Measurements from ENCODE around the gene PRKCE. TPM values are rescaled to one million over a fixed set of nuclear protein-coding genes. Genes with fewer than 3 reads are reported as not detected.

Gene PRKCE
- total and polyA plus RNA-seq, 11 donors = 4.1 to 22.3 (median 16.2) TPM

DNA sequence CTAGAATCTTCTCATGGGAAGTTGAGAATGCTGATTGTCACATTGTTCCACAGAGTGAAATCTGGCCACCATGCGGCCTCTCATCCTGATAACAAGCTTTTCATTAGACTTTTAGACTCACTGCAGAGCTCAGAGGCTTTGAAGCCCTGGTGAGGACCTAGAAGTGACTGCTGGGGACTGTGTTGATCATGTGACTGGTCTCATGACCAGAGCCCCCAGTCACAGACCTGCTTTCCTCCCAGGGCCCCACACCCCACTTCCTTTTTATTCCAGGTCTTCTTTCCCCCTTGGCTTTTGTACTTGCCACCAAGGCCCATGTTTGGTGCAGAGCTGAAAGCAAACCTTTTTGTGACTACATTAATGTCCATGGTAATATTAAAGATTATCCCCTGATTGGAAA, 45.2 kb downstream of the PRKCE start:
- intact Hi-C loops (cut with DNase I) = no loop called here
- Histone ChIP-seq H3K4me1 (peaks cover 0 to 52% (median 30%) of the 10 kb centered on the region in 12 donors), H3K9me3 (no peaks in the 10 kb centered on the region), H3K36me3 (no peaks in the 10 kb centered on the region), H3K27me3 (no peaks in the 10 kb centered on the region), H3K4me3 (no peak overlapping the region), H3K27ac (no peak overlapping the region)
- TF ChIP-seq POLR2A (IDR thresholded peaks at IDR 0.05) = no peak
- TF ChIP-seq, protein P1, sequence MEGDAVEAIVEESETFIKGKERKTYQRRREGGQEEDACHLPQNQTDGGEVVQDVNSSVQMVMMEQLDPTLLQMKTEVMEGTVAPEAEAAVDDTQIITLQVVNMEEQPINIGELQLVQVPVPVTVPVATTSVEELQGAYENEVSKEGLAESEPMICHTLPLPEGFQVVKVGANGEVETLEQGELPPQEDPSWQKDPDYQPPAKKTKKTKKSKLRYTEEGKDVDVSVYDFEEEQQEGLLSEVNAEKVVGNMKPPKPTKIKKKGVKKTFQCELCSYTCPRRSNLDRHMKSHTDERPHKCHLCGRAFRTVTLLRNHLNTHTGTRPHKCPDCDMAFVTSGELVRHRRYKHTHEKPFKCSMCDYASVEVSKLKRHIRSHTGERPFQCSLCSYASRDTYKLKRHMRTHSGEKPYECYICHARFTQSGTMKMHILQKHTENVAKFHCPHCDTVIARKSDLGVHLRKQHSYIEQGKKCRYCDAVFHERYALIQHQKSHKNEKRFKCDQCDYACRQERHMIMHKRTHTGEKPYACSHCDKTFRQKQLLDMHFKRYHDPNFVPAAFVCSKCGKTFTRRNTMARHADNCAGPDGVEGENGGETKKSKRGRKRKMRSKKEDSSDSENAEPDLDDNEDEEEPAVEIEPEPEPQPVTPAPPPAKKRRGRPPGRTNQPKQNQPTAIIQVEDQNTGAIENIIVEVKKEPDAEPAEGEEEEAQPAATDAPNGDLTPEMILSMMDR (IDR thresholded peaks at IDR 0.05) = no peak
- ATAC-seq = no peak
- 38 to 94% (median 88%) methylated on average over 1 of the region's 1 CpG for WGBS, 4 donors
- DNase-seq = no peak

DNA sequence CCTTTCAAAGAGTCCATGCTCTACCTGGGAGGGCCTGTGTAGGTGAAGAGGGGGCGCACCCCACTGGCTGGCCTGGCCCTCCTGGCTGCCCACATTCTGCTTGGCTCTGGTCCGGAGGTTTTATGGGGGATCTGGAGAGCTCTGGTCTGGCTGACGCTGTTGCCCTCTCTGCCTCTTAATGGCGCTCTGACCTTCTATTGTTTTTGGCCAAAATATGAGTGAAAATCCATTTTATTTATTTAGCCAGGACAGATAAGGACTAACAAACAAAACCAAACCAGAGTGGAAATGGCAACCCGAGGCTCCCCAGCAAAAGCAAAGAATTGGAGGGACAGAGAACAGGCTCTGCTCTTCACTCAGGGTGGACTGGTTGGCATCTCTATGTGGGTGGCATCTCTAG, 45.7 kb downstream of the PRKCE start:
- Histone ChIP-seq H3K36me3 (no peaks in the 10 kb centered on the region), H3K27ac (no peak overlapping the region), H3K4me1 (peaks cover 0 to 52% (median 29%) of the 10 kb centered on the region in 12 donors), H3K27me3 (no peaks in the 10 kb centered on the region), H3K9me3 (no peaks in the 10 kb centered on the region), H3K4me3 (no peak overlapping the region)
- 92 to 100% (median 98%) methylated on average over 5 of the region's 5 CpGs for WGBS, 4 donors
- intact Hi-C loops (cut with DNase I) = no loop called here
- no peak for DNase-seq
- no peak for ATAC-seq
- TF ChIP-seq, protein P1 (IDR thresholded peaks at IDR 0.05) = no peak
- no peak for TF ChIP-seq POLR2A (IDR thresholded peaks at IDR 0.05)

DNA sequence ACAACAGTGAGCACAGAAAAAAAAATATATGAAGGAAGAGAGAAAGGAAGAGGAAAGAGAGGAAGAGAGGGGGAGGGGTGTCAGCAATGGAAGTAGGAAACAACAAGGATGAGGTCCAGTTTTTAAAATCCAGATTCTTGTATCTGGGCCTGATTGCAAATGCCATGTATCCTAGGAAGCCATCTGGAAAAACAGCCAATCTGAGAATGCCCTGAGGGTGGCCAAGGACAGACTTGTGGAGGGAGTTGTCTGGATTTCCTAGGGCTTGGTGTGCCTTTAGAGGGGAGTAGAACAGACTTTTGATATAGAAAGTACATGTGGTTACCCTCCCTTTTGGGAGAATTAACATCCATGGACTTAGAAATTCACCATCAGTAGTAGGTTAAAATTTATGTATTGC, 47.1 kb downstream of the PRKCE start:
- Histone ChIP-seq H3K4me1 (peaks cover 0 to 52% (median 28%) of the 10 kb centered on the region in 12 donors), H3K4me3 (no peak overlapping the region), H3K9me3 (no peaks in the 10 kb centered on the region), H3K36me3 (no peaks in the 10 kb centered on the region), H3K27ac (peak overlapping the region in 2 of 12 donors; percentile 18 to 44), H3K27me3 (no peaks in the 10 kb centered on the region)
- DNase-seq (no peak), ATAC-seq (peak in 1 of 4 donors; percentile 42)
- intact Hi-C loops (cut with DNase I) = no loop called here
- TF ChIP-seq POLR2A (IDR thresholded peaks at IDR 0.05) = no peak
- TF ChIP-seq, protein P1 (IDR thresholded peaks at IDR 0.05) = no peak

DNA sequence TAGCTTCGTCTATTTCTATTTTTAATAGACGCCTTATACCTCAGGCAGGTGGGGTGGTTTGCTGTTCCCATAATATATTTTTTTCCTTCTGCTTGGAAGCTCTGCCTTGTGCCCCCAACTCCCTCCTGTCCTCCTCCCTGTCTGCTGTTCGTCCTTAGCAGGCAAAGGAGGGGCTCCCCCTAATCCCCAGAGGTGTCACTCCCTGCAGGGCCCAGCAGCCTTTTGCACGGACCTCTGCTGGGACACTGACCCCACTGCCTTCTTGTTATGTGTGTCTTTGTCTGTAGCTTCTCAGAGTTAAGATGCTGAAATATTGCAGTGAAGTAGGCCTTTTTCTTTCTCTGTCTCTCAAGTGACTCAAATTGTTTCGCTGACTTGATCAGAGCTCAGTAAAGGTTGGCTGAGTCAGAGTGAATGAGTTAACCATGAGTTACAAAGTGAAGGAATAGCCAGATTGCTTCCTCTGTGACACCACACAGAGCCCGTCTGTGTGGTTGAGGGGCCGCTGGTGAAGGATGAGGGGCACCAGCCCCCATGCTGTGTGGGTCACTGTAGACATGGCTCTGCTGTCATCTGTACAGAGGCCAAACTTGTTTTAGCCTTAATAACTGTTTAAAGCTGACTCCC, 47.7 kb downstream of the PRKCE start:
- Histone ChIP-seq H3K4me1 (peaks cover 0 to 52% (median 28%) of the 10 kb centered on the region in 12 donors), H3K9me3 (no peaks in the 10 kb centered on the region), H3K4me3 (no peak overlapping the region), H3K27me3 (no peaks in the 10 kb centered on the region), H3K27ac (peak overlapping the region in 2 of 12 donors; percentile 18 to 44), H3K36me3 (no peaks in the 10 kb centered on the region)
- no peak for DNase-seq
- peak in 1 of 4 donors; percentile 64 for ATAC-seq
- intact Hi-C loops (cut with DNase I) = no loop called here
- TF ChIP-seq, protein P1 (IDR thresholded peaks at IDR 0.05) = no peak
- no peak for TF ChIP-seq POLR2A (IDR thresholded peaks at IDR 0.05)
- WGBS, 4 donors = 71 to 77% (median 74%) methylated on average over 7 of the region's 7 CpGs
